Right lobe of liver (tissue), 4 donors: ENCODE data around the gene ATG7.

Experiments
- POLR2A ChIP-seq: fragments of 450-650 bp; IDR thresholded peaks from one replicate; pipeline ENCODE4 v1.6.1; 2017; ENCODE audit warnings: antibody characterized with exemption, mild to moderate bottlenecking
- TF ChIP-seq, protein P1 (sequence below), 4 donors: fragments of 200-600 bp in 3 of 4; fragments of 450-650 bp in 1 of 4; IDR thresholded peaks; one replicate each; pipeline versions ENCODE4 v1.5.1 to v1.8.0; 2016 to 2022; ENCODE audit warnings: antibody characterized with exemption in 4 of 4, mild to moderate bottlenecking in 2 of 4
- donor health status: DM: no; HTN: no; CAD: no.
- donor health status: DM: no; HTN: no; CAD: no.
- donor health status: DM: no; HTN: yes; CAD: no.

DNA sequence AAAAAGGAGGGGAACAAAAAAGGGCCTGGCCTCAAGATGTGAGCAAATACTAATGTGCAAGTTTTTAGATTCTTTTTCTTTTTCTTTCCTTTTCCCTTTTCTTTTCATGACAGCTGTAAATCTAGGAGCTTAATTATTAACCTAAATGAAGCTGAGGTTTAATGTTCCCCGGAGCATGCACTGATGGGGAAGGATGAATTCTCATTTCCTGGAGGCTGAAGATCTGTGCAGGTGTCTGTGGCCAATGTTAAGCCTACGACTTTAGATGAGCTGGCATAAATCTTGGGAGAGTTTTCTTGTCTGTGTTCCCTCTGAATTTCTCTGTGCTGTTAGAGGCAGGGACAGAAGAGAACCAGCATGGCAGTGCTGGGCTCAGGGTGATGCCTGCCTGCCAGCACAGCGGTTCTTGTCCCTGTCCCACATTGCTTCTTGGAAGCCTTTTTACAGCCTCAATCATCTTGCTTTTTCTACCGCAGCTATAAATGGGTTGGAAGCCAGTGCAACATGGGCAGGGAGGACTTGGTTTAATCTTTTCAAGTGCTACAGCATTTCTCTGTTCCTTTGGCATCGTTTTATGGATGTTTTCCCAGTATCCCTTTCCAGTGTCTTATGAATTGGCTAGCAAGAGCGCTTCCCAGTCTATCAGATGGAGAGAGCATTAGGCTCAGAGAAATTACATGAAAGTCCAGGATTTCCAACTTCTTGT lies 119.1 kb downstream of the ATG7 start:
- TF ChIP-seq, protein P1, sequence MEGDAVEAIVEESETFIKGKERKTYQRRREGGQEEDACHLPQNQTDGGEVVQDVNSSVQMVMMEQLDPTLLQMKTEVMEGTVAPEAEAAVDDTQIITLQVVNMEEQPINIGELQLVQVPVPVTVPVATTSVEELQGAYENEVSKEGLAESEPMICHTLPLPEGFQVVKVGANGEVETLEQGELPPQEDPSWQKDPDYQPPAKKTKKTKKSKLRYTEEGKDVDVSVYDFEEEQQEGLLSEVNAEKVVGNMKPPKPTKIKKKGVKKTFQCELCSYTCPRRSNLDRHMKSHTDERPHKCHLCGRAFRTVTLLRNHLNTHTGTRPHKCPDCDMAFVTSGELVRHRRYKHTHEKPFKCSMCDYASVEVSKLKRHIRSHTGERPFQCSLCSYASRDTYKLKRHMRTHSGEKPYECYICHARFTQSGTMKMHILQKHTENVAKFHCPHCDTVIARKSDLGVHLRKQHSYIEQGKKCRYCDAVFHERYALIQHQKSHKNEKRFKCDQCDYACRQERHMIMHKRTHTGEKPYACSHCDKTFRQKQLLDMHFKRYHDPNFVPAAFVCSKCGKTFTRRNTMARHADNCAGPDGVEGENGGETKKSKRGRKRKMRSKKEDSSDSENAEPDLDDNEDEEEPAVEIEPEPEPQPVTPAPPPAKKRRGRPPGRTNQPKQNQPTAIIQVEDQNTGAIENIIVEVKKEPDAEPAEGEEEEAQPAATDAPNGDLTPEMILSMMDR (IDR thresholded peaks at IDR 0.05): no peak
- no peak for TF ChIP-seq POLR2A
